Right ventricle myocardium inferior (tissue), 1 donor: Measurements from ENCODE around the gene MACROD2. TPM values are rescaled to one million over a fixed set of nuclear protein-coding genes. Genes with fewer than 3 reads are reported as not detected.
"Not testable (repeated sequence)": the region's sequence is repeated elsewhere in the genome, so short reads cannot be mapped to it uniquely, and the experiment has no call there.

Experiments
- ATAC-seq: fragments of 200-7000 bp; cut with Tn5 transposase; one replicate; pipeline ENCODE4 v1.9.1; 2020; ENCODE audit warnings: mild to moderate bottlenecking, moderate library complexity
- DNase-seq: peaks from one replicate; pipeline ENCODE4 v3.0.0; 2021; ENCODE audit errors: missing footprints
- intact Hi-C: fragments of 100-400 bp; cut with DNase I; formaldehyde crosslinking; loops from one replicate; pipeline ENCODE4 v1.11.0; 2022
- total RNA-seq: library from RNA; stranded (reverse); fragmentation: NEBNext Ultra II Directional; extraction: Animal tissue kit (Norgen Biotek cat#: 25700); gene quantifications from one replicate; pipeline ENCODE4 v1.2.1, GENCODE V29; 2021
- donor health status: DM: no; HTN: yes; CAD: no; lungs with severe emphysema.

The MACROD2 gene
- total RNA-seq, 1 donor from 2014 or later, result 5.0 TPM

DNA sequence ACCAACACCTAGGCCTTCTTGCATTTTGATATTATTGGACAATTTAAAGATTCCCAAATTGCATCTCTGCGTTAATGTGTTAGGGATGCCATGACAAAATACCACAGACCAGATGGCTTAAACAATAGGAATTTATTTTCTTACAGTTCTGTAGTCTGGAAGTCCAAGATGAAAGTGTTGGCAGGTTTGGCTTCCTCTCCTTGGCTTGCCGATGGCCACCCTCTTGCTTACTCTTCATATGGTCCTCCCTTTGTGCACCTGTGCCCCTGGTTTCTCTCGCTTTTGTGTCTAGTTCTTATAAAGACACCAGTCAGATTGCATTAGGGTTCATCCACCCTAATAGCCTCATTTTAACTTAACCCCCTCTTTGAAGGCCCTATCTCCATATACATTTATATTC lies 1184.5 kb downstream of the MACROD2 start:
- intact Hi-C loops, result no loop called here
- no peak for ATAC-seq
- no peak for DNase-seq

DNA sequence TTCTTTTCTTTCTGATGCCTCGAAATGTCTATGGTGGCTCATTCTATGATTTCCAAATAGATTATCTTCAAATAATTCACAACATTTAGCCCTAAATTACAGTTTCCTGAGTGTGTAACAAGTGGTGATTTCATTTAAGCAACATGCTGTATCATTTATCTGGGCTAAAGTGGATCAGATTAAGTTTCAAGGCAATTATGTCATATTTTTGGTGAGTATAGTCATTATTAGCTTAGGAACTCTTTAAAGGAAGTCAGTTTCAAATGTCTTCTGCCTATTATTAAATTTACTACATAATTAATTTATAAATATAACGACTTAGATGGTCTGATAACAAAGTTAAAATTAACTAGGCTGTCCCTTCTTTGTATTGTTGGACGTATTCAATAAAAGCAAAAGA lies 1190.0 kb downstream of the MACROD2 start:
- no peak for DNase-seq
- no peak for ATAC-seq
- intact Hi-C loops, result no loop called here

DNA sequence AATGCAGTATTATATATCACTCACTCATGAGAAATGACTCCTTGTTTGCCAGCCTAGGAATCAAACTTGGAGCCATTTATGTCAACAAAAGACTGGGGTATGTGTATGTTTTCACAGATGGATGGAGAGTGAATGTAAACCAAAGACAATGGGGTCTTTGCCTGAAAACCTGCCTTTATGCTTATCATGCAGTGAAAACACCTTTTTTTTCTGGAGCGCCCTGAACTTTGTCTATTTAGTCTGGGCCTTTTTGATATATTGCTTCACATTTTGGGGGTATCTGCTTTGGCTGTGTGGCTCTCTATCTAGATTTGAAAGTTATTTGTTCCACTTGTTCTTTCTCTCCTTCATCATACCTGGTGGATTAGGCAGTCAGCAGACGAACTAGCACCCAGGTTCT lies 1190.6 kb downstream of the MACROD2 start:
- ATAC-seq (no peak), DNase-seq (no peak)
- intact Hi-C loops, result no loop called here

DNA sequence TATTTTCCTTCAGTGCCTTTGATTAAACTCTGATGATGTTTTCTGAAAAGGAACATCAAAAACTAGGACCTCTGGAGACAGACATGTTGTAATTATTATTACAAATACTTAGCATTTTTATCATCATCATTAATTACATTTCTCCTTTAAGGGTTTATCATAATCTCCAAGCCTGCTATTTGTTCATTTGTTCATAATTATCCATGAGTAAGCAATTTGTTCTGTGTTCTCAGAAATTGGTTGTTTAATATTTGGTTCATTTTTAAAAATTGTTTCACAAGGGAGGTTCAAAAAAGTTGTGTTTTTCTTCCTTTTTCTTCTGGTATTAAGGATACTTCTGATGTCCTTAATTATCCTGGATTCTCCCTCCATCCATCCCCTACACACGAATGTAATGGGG lies 1192.3 kb downstream of the MACROD2 start:
- DNase-seq, result no peak
- intact Hi-C loops, result no loop called here
- no peak for ATAC-seq

- intact Hi-C loops, result no loop called here
- ATAC-seq (no peak), DNase-seq (no peak)
Measured at GRCh38 chr20:15188415-15188814, 1193.1 kb downstream of the MACROD2 start.

GRCh38 chr20:15191082-15191723 lies 1195.9 kb downstream of the MACROD2 start:
- intact Hi-C loops, result no loop called here
- ATAC-seq, result no peak
- no peak for DNase-seq

GRCh38 chr20:15195378-15195777 lies 1200.1 kb downstream of the MACROD2 start:
- intact Hi-C loops, result no loop called here
- DNase-seq (no peak), ATAC-seq (no peak)

GRCh38 chr20:15196547-15197255 lies 1201.4 kb downstream of the MACROD2 start:
- DNase-seq (no peak), ATAC-seq (no peak)
- intact Hi-C loops, result no loop called here

GRCh38 chr20:15198017-15198416 lies 1202.7 kb downstream of the MACROD2 start:
- intact Hi-C loops, ATAC-seq, DNase-seq: not testable (repeated sequence)

GRCh38 chr20:15199698-15200097 lies 1204.4 kb downstream of the MACROD2 start:
- DNase-seq (no peak), ATAC-seq (no peak)
- intact Hi-C loops, result no loop called here

DNA sequence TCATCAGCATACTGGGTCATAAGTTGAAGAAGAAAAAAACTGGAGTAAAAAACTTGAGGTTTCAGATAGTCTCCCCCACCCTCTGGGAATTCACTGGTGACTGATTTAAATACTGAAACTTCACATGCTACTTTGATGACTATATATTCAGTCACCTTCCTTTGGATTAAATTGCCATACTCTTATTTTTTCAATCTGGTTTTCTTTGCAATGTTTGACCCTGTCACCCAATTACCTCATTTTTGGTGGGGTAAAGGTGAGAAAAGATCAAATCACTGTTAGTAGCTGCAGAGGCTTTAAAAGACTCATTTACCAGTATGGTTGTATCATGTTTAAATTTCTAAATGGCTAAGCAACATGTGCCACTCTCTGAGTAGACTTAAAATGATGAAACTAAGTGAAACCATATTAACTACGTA lies 1204.8 kb downstream of the MACROD2 start:
- intact Hi-C loops, result no loop called here
- DNase-seq (no peak), ATAC-seq (no peak)

- DNase-seq (no peak), ATAC-seq (no peak)
- intact Hi-C loops, result no loop called here
Measured at GRCh38 chr20:15201602-15202001, 1206.3 kb downstream of the MACROD2 start.

DNA sequence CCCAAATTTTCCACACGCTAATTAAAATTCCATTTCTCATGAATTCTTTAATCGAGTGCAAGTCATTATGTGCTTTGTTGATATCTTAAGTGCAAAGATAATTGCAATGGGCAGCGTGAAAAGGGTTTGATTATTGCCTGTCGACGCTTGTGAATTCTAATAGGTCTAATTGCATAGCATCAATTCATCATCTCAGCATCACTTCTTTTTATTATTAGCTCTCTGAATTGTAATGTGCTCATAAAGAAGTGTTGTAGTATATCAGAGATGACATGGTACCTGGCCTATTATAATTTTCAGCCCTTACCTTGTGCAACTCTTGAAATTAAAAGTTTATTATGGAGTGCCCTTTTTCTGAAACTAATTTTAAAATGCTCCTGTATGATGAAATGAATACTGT lies 1208.9 kb downstream of the MACROD2 start:
- ATAC-seq (no peak), DNase-seq (no peak)
- intact Hi-C loops, result no loop called here

DNA sequence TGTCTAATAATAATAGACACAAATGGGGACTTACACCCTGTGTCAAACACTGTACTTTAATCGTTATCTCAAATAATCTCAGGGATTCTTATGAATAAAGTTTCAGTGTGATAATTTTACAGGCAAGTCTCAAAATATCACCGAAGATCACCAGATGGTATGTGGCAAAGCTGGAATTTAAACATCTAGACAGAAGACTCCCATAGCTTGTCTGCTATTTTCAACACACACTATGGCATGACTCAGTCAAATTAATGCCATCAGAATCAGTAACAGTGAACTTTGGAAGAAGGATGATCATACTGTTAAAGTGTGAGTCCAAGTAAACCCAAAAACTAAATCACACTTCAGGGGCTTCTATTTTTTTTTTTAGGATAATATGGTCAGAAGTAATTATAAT lies 1209.7 kb downstream of the MACROD2 start:
- intact Hi-C loops, result no loop called here
- ATAC-seq, result no peak
- no peak for DNase-seq

GRCh38 chr20:15205719-15206118 lies 1210.4 kb downstream of the MACROD2 start:
- intact Hi-C loops, result no loop called here
- ATAC-seq (no peak), DNase-seq (no peak)

DNA sequence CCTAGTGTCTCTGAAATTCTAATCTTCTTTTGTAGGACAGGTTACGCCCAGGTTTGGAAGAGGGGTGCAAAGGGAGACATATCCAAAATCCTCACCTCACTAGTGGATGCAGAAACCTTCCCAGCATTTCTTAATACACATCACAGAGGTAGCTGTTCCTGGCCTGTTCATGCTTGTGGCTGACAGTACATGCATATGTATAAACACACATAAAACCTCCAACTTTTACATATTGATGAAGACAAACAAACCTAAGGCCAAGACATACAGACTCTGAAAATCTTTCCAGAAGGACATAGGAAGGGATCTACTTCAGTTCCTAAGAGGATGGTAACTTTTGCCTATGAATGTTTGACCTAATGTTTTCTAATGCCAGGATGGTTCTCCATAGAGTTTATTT lies 1214.2 kb downstream of the MACROD2 start:
- no peak for ATAC-seq
- DNase-seq, result no peak
- intact Hi-C loops, result no loop called here

DNA sequence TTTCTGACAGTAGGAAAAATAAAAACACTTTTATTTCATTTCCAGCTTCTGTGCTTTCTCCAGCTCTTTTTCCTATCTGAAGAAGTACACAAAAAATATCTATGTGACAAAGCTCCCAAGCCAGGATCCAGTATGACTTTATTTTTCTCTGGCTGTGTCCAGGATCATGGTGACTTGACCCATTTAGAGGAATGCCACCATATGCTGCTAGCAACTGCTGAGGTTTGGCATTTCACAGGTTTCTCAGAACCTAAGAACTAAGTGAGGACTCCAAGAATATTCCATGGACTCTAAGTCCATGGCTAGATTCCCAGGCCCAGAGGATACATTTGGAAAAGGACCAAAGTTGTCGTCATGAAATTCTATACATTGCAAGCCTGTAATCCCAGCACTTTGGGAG lies 1218.7 kb downstream of the MACROD2 start:
- ATAC-seq (no peak), DNase-seq (no peak)
- intact Hi-C loops, result no loop called here

- no peak for ATAC-seq
- DNase-seq, result no peak
- intact Hi-C loops, result no loop called here
Measured at GRCh38 chr20:15220009-15220656, 1224.8 kb downstream of the MACROD2 start.

GRCh38 chr20:15220778-15221565 lies 1225.7 kb downstream of the MACROD2 start:
- DNase-seq, result no peak
- intact Hi-C loops, result no loop called here
- ATAC-seq, result no peak
